Measurements from ENCODE around the gene KRT14.

DNA sequence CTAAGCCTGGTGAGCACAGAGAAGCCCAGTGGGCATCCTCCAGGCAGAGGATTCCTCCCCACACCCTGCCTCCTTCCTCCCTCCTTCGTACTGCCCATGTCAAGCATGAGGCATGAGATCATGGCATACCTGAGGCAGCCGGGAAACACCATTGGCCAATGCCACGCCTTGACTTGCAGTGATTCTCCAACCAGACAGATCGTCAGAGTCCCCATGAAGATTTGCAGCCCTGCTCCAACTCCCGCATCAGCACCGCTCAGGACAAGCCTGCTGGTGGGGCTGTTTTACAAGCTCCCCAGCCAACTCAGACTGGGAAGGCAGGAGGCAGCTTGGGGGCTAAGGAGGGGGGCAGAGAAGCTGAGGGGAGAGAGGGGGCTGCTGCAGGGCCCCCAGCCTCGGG lies 28.8 kb upstream of the KRT14 start:
- TF ChIP-seq, protein P1, sequence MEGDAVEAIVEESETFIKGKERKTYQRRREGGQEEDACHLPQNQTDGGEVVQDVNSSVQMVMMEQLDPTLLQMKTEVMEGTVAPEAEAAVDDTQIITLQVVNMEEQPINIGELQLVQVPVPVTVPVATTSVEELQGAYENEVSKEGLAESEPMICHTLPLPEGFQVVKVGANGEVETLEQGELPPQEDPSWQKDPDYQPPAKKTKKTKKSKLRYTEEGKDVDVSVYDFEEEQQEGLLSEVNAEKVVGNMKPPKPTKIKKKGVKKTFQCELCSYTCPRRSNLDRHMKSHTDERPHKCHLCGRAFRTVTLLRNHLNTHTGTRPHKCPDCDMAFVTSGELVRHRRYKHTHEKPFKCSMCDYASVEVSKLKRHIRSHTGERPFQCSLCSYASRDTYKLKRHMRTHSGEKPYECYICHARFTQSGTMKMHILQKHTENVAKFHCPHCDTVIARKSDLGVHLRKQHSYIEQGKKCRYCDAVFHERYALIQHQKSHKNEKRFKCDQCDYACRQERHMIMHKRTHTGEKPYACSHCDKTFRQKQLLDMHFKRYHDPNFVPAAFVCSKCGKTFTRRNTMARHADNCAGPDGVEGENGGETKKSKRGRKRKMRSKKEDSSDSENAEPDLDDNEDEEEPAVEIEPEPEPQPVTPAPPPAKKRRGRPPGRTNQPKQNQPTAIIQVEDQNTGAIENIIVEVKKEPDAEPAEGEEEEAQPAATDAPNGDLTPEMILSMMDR (conservative IDR thresholded peaks at IDR 0.05; ENCODE audit: low read length): no peak
- TF ChIP-seq EZH2phosphoT487 (IDR thresholded peaks at IDR 0.05; ENCODE audit: borderline replicate concordance, low read depth, low read length): no peak
